Neuronal stem cell (in vitro differentiated cells): ENCODE data around the gene GSX1.

ENCODE experiments used
- DNase-seq: peaks from one replicate; pipeline ENCODE4 v3.0.0-alpha.2; 2013; ENCODE audit warnings: low spot score
- H2AFZ ChIP-seq: one replicate; pipeline ENCODE4 v1.6.1; 2013; ENCODE audit warnings: mild to moderate bottlenecking, low read length, inconsistent platforms
- H2AK5ac ChIP-seq: 2 replicates; pipeline ENCODE4 v1.6.1; 2013; ENCODE audit warnings: low read depth, mild to moderate bottlenecking, inconsistent platforms, low read length, moderate library complexity, mixed read lengths
- H2BK120ac ChIP-seq: 2 replicates; pipeline ENCODE4 v1.6.1; 2013; ENCODE audit warnings: low read depth, mild to moderate bottlenecking, inconsistent platforms, low read length, moderate library complexity, mixed read lengths
- H2BK12ac ChIP-seq: one replicate; pipeline ENCODE4 v1.6.1; 2013; ENCODE audit warnings: low read length, inconsistent platforms
- H2BK15ac ChIP-seq: 2 replicates; pipeline ENCODE4 v1.6.1; 2013; ENCODE audit warnings: mild to moderate bottlenecking, low read length, inconsistent platforms, mixed read lengths
- H2BK5ac ChIP-seq: one replicate; pipeline ENCODE4 v1.6.1; 2013; ENCODE audit warnings: inconsistent platforms, mild to moderate bottlenecking, low read length, moderate library complexity
- H3K14ac ChIP-seq: one replicate; pipeline ENCODE4 v1.6.1; 2013; ENCODE audit warnings: low read length, inconsistent platforms
- H3K18ac ChIP-seq: 2 replicates; pipeline ENCODE4 v1.6.1; 2013; ENCODE audit warnings: low read length, inconsistent platforms
- H3K23ac ChIP-seq: 2 replicates; pipeline ENCODE4 v1.6.1; 2013; ENCODE audit warnings: low read depth, mild to moderate bottlenecking, mixed read lengths, low read length, inconsistent platforms; ENCODE audit not compliant: poor library complexity
- H3K27ac ChIP-seq: replicated peaks from 3 replicates; pipeline ENCODE4 v1.5.1; 2013; ENCODE audit warnings: low read length, inconsistent platforms
- H3K27me3 ChIP-seq, 3 experiments: 2 replicates each; pipeline ENCODE4 v1.6.1; 2013; ENCODE audit warnings: low read length in 3 of 3, mild to moderate bottlenecking in 2 of 3, inconsistent platforms in 1 of 3, low read depth in 1 of 3, mixed read lengths in 1 of 3, moderate library complexity in 1 of 3; ENCODE audit not compliant: control insufficient read depth in 3 of 3, insufficient read depth in 3 of 3
- H3K36me3 ChIP-seq, 2 donors: replicated peaks in 1 of 2; 2 replicates each; pipeline ENCODE4 v1.6.1; 2013; ENCODE audit warnings: low read length in 2 of 2; ENCODE audit not compliant: control insufficient read depth in 2 of 2, insufficient read depth in 2 of 2
- H3K4ac ChIP-seq: 2 replicates; pipeline ENCODE4 v1.6.1; 2013; ENCODE audit warnings: inconsistent platforms, mild to moderate bottlenecking, low read length, moderate library complexity
- H3K4me1 ChIP-seq, 2 donors: 1 replicate in 1 of 2; 2 replicates in 1 of 2; pipeline ENCODE4 v1.6.1; 2013; ENCODE audit warnings: low read length in 2 of 2, low read depth in 1 of 2; ENCODE audit not compliant: control insufficient read depth in 2 of 2, insufficient read depth in 1 of 2
- H3K4me2 ChIP-seq: one replicate; pipeline ENCODE4 v1.6.1; 2013; ENCODE audit warnings: mild to moderate bottlenecking, low read length, inconsistent platforms; ENCODE audit not compliant: insufficient read depth, poor library complexity, severe bottlenecking
- H3K4me3 ChIP-seq, 2 donors: 2 replicates each; pipeline ENCODE4 v1.5.1; 2013; ENCODE audit warnings: low read length in 2 of 2, mild to moderate bottlenecking in 2 of 2, inconsistent platforms in 1 of 2, moderate library complexity in 1 of 2
- H3K79me1 ChIP-seq: one replicate; pipeline ENCODE4 v1.6.1; 2013; ENCODE audit warnings: low read depth, mild to moderate bottlenecking, inconsistent platforms, low read length, moderate library complexity
- H3K9ac ChIP-seq: one replicate; pipeline ENCODE4 v1.6.1; 2013; ENCODE audit warnings: mild to moderate bottlenecking, low read depth, low read length, inconsistent platforms; ENCODE audit not compliant: poor library complexity
- H3K9me3 ChIP-seq, 2 donors: replicated peaks in 1 of 2; 2 replicates each; pipeline versions ENCODE3 to v1.6.1; 2013; ENCODE audit warnings: low read length in 2 of 2, mild to moderate bottlenecking in 2 of 2, inconsistent platforms in 1 of 2, low read depth in 1 of 2, mixed read lengths in 1 of 2, moderate library complexity in 1 of 2; ENCODE audit not compliant: control insufficient read depth in 2 of 2, insufficient read depth in 1 of 2
- H4K8ac ChIP-seq: one replicate; pipeline ENCODE4 v1.6.1; 2013; ENCODE audit warnings: low read depth, mild to moderate bottlenecking, inconsistent platforms, low read length, moderate library complexity
- H4K91ac ChIP-seq: one replicate; pipeline ENCODE4 v1.6.1; 2013; ENCODE audit warnings: low read length, low read depth, mild to moderate bottlenecking, inconsistent platforms; ENCODE audit not compliant: poor library complexity
- WGBS, 2 donors: extraction: QIAGEN DNeasy Blood & Tissue Kit; methylation state at CpG; one replicate each; pipeline ENCODE4 v1.1.7; 2013; ENCODE audit warnings: missing lambda C conversion rate in 2 of 2, mixed read lengths in 1 of 2; ENCODE audit not compliant: insufficient read length in 2 of 2, insufficient replicate concordance in 1 of 2; ENCODE audit errors: extremely low coverage in 2 of 2; 5-methylcytosine and 5-hydroxymethylcytosine counted together

GSX1 gene

DNA sequence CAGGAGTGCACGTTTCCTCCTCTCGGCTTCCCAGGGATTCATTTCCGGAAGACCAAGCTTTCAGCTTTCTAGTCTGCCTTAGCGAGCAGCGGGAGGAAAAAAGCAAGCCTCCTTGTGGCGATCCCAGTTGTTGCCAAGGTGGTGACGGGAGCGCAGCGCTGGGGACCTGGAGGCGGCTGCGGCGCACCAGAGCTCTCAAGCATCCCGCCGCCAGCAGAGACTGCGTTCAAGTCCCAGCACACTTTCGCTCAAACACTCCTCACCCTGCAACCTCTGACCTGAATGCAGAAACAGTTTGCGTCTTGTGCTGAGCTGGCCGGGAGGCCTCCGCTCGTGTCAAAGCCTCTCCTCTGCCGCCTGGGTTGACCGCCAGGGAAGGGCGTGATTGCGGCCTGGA lies 4.9 kb downstream of the GSX1 start:
- no peak overlapping the region for H3K14ac ChIP-seq
- H2BK15ac ChIP-seq: no peak overlapping the region
- H3K4ac ChIP-seq: no peak overlapping the region
- no peak overlapping the region for H3K23ac ChIP-seq
- H3K27me3 ChIP-seq: peaks cover 47 to 91% (median 76%) of the 10 kb centered on the region in 3 experiments
- no peak overlapping the region for H2AK5ac ChIP-seq
- H2AFZ ChIP-seq: peak overlapping the region; percentile 64
- H3K9me3 ChIP-seq: no peaks in the 10 kb centered on the region
- H2BK12ac ChIP-seq: no peak overlapping the region
- DNase-seq: peak; percentile 64
- no peak overlapping the region for H2BK120ac ChIP-seq
- no peak overlapping the region for H2BK5ac ChIP-seq
- peak overlapping the region in 1 of 2 donors; percentile 37 for H3K4me3 ChIP-seq
- no peaks in the 10 kb centered on the region for H3K36me3 ChIP-seq
- H3K4me1 ChIP-seq: peaks cover 0 to 3% of the 10 kb centered on the region in 2 donors
- no peaks in the 10 kb centered on the region for H3K79me1 ChIP-seq
- WGBS, 2 donors: no CpG with 5 or more reads among the region's 24 CpGs
- H4K8ac ChIP-seq: no peak overlapping the region
- no peak overlapping the region for H3K9ac ChIP-seq
- H4K91ac ChIP-seq: no peak overlapping the region
- H3K27ac ChIP-seq: no peak overlapping the region
- peak overlapping the region; percentile 43 for H3K4me2 ChIP-seq
- no peak overlapping the region for H3K18ac ChIP-seq

DNA sequence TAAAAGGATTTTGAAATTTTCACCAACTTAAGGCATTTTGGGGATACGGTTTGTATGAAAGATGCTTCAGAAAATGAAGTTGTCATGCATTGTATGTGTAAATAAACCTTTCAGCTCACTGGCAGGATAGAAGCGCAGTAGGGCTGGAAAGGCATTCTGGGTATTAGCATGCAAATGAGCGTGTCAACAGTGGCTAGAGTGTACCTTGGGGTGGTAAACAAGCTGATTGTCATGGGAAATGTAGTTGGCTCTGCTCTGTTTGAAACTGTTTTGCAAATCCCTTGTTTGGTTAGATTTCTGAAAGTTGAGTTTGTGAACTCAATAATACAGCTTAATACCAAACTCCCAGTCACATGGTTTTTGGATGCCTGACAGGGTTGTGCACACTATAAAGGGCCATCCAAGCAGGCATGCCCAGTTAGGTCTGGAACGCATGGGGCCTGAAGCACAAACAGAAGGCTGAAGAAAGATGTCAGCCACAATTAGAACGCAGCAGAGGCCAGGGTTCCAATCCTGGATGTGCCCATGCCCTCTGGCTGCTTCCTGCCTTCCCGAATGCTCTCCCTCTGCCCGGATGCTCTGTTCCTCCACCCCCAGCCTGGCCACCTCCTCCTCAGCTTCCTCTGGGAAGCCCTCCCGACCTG lies 14.6 kb downstream of the GSX1 start:
- no peak overlapping the region for H3K9ac ChIP-seq
- no peak overlapping the region for H2BK5ac ChIP-seq
- H3K4me1 ChIP-seq: peaks cover 0 to 1% of the 10 kb centered on the region in 2 donors
- no peak overlapping the region for H2BK120ac ChIP-seq
- no peak overlapping the region for H2BK12ac ChIP-seq
- H3K4me2 ChIP-seq: no peak overlapping the region
- H3K4ac ChIP-seq: no peak overlapping the region
- WGBS, 2 donors: no CpG with 5 or more reads among the region's 8 CpGs
- no peak overlapping the region for H2AFZ ChIP-seq
- H3K27me3 ChIP-seq: peaks cover 0 to 61% (median 0%) of the 10 kb centered on the region in 3 experiments
- H4K8ac ChIP-seq: no peak overlapping the region
- no peak overlapping the region for H2BK15ac ChIP-seq
- no peak overlapping the region for H3K23ac ChIP-seq
- no peak for DNase-seq
- H3K9me3 ChIP-seq: no peaks in the 10 kb centered on the region
- no peak overlapping the region for H4K91ac ChIP-seq
- H2AK5ac ChIP-seq: no peak overlapping the region
- H3K18ac ChIP-seq: no peak overlapping the region
- no peaks in the 10 kb centered on the region for H3K36me3 ChIP-seq
- H3K14ac ChIP-seq: no peak overlapping the region
- H3K27ac ChIP-seq: no peak overlapping the region
- H3K79me1 ChIP-seq: no peaks in the 10 kb centered on the region
- no peak overlapping the region for H3K4me3 ChIP-seq

DNA sequence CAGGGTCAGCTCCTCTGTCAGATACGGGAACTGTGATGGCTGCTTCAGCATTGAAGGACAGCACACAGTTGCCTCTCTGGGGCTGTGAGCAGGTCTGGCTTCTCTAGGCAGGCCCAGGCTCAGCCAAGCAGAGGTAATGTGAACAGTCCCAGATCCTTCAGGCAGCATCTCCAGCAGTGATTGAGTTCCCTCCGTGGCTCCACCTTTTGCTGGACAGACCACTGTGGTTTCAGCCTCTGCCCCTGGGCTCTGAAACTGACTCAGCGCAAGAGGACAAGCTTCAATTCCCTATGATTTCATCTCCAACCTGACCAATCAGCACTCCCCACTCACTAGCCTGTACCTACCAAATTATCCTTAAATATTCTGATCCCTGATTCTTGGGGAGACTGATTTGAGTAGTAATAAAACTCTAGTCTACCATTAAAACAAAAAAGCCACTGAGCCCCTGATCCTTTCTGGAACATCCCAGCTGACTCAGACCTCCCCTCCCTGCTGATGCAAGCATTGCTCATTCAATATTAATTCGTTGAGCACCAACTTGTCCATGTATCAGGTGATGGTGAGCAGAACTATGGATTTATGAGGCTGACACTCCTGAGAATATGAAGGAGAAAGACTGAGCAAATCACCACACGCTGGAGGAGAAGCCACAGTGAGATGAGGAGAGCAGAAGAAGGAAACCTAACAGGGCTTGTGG lies 16.7 kb downstream of the GSX1 start:
- Histone ChIP-seq H3K9ac (no peak overlapping the region), H3K4ac (no peak overlapping the region), H3K4me1 (peaks cover 0 to 1% of the 10 kb centered on the region in 2 donors), H3K9me3 (no peaks in the 10 kb centered on the region), H4K91ac (no peak overlapping the region), H2BK120ac (no peak overlapping the region), H4K8ac (no peak overlapping the region), H3K79me1 (peaks cover 2% of the 10 kb centered on the region), H2AK5ac (no peak overlapping the region), H3K18ac (no peak overlapping the region), H3K27me3 (peaks cover 0 to 70% (median 0%) of the 10 kb centered on the region in 3 experiments), H3K14ac (no peak overlapping the region), H3K36me3 (no peaks in the 10 kb centered on the region), H2BK15ac (no peak overlapping the region), H2AFZ (no peak overlapping the region), H3K27ac (no peak overlapping the region), H3K23ac (no peak overlapping the region), H2BK5ac (no peak overlapping the region), H2BK12ac (no peak overlapping the region), H3K4me3 (no peak overlapping the region), H3K4me2 (no peak overlapping the region)
- no CpG with 5 or more reads among the region's 5 CpGs for WGBS, 2 donors
- no peak for DNase-seq

DNA sequence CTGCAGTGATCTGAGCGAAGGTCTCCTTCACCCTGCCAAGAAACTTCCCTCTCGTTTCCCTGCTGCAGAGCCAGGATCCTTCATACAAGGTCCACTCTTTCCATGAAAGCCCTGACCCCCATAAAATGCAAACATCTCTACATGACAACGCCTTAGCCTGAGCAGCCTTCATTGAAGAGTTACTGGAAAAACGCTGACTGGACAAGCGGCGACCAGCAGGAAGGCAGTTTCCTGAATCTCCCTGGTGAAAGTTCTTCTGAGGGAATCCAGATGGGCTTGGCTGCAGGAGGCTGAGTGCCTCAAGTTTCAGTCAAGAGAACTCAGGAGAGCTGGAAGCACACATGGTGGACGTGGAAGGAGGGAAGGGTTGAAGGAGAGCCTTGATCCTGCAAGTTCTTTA lies 17.7 kb downstream of the GSX1 start:
- no peak for DNase-seq
- Histone ChIP-seq H2BK120ac (no peak overlapping the region), H4K8ac (no peak overlapping the region), H3K18ac (no peak overlapping the region), H2BK15ac (no peak overlapping the region), H2AK5ac (no peak overlapping the region), H3K4ac (no peak overlapping the region), H2BK5ac (no peak overlapping the region), H3K4me1 (peaks cover 0 to 1% of the 10 kb centered on the region in 2 donors), H2AFZ (no peak overlapping the region), H3K14ac (no peak overlapping the region), H3K4me3 (no peak overlapping the region), H2BK12ac (no peak overlapping the region), H3K9me3 (no peaks in the 10 kb centered on the region), H4K91ac (no peak overlapping the region), H3K9ac (no peak overlapping the region), H3K4me2 (no peak overlapping the region), H3K27ac (no peak overlapping the region), H3K79me1 (peaks cover 2% of the 10 kb centered on the region), H3K23ac (no peak overlapping the region), H3K27me3 (peaks cover 0 to 73% (median 0%) of the 10 kb centered on the region in 3 experiments), H3K36me3 (no peaks in the 10 kb centered on the region)
- no CpG with 5 or more reads among the region's 7 CpGs for WGBS, 2 donors
